ENCODE data around the gene SLC25A33. TPM values are rescaled to one million over a fixed set of nuclear protein-coding genes. Genes with fewer than 3 reads are reported as not detected.

SLC25A33 gene
- total RNA-seq, 2 donors from 2014 or later = 9.6 to 13.6 TPM

GRCh38 chr1:9631613-9632012, 92.3 kb downstream of the SLC25A33 start:
- 84 to 85% methylated on average over 2 to 3 of the region's 3 CpGs for WGBS, 2 experiments (ENCODE audit: insufficient coverage in 1 of 2, insufficient read length in 1 of 2)

GRCh38 chr1:9633493-9633892, 94.2 kb downstream of the SLC25A33 start:
- no peak for DNase-seq
- H3K4me3 ChIP-seq (ENCODE audit: low read length) = no peak overlapping the region
- no peak overlapping the region for H3K27ac ChIP-seq (ENCODE audit: low read depth, low read length)
- H3K9ac ChIP-seq (ENCODE audit: extremely low read depth, low read length, poor library complexity, severe bottlenecking) = no peak overlapping the region
- H3K9me3 ChIP-seq (ENCODE audit: control insufficient read depth, low read length) = no peaks in the 10 kb centered on the region
- H3K4me3 Mint-ChIP-seq = no peak overlapping the region
- no peak overlapping the region for H3K27ac Mint-ChIP-seq
- TF ChIP-seq CTCF (conservative IDR thresholded peaks at IDR 0.05) = no peak
- WGBS, 2 experiments (ENCODE audit: insufficient coverage in 1 of 2, insufficient read length in 1 of 2) = 87 to 91% methylated on average over 5 to 6 of the region's 6 CpGs
- no peaks in the 10 kb centered on the region for H3K4me1 ChIP-seq (ENCODE audit: control insufficient read depth, insufficient read depth, low read length)
- peaks cover 9% of the 10 kb centered on the region for H3K9me3 Mint-ChIP-seq
- H3K27me3 Mint-ChIP-seq (ENCODE audit: insufficient read depth) = peaks cover 2% of the 10 kb centered on the region
- no peaks in the 10 kb centered on the region for H3K36me3 ChIP-seq (ENCODE audit: control insufficient read depth, insufficient read depth, low read length)
- no peaks in the 10 kb centered on the region for H3K36me3 Mint-ChIP-seq (ENCODE audit: low read depth)
- H3K27me3 ChIP-seq (ENCODE audit: control insufficient read depth, insufficient read depth, low read length, poor library complexity, severe bottlenecking) = no peaks in the 10 kb centered on the region
- no peaks in the 10 kb centered on the region for H3K4me1 Mint-ChIP-seq

More at GRCh38 chr1:9631613-9632012, 92.3 kb downstream of the SLC25A33 start:
- no peak overlapping the region for H3K9ac ChIP-seq (ENCODE audit: extremely low read depth, low read length, poor library complexity, severe bottlenecking)
- DNase-seq = no peak
- no peaks in the 10 kb centered on the region for H3K4me1 Mint-ChIP-seq
- no peak for TF ChIP-seq CTCF (conservative IDR thresholded peaks at IDR 0.05)
- H3K4me1 ChIP-seq (ENCODE audit: control insufficient read depth, insufficient read depth, low read length) = no peaks in the 10 kb centered on the region
- peaks cover 3% of the 10 kb centered on the region for H3K9me3 Mint-ChIP-seq
- no peak overlapping the region for H3K4me3 Mint-ChIP-seq
- H3K27ac ChIP-seq (ENCODE audit: low read depth, low read length) = no peak overlapping the region
- no peaks in the 10 kb centered on the region for H3K36me3 ChIP-seq (ENCODE audit: control insufficient read depth, insufficient read depth, low read length)
- H3K9me3 ChIP-seq (ENCODE audit: control insufficient read depth, low read length) = no peaks in the 10 kb centered on the region
- no peaks in the 10 kb centered on the region for H3K27me3 ChIP-seq (ENCODE audit: control insufficient read depth, insufficient read depth, low read length, poor library complexity, severe bottlenecking)
- no peak overlapping the region for H3K27ac Mint-ChIP-seq
- H3K27me3 Mint-ChIP-seq (ENCODE audit: insufficient read depth) = peaks cover 16% of the 10 kb centered on the region
- H3K4me3 ChIP-seq (ENCODE audit: low read length) = no peak overlapping the region
- H3K36me3 Mint-ChIP-seq (ENCODE audit: low read depth) = no peaks in the 10 kb centered on the region

- no peak for DNase-seq
- H3K9me3 Mint-ChIP-seq = peaks cover 9% of the 10 kb centered on the region
- no peaks in the 10 kb centered on the region for H3K4me1 Mint-ChIP-seq
- Histone ChIP-seq H3K27me3 (ENCODE audit: control insufficient read depth, insufficient read depth, low read length, poor library complexity, severe bottlenecking) (no peaks in the 10 kb centered on the region), H3K4me1 (ENCODE audit: control insufficient read depth, insufficient read depth, low read length) (no peaks in the 10 kb centered on the region), H3K9me3 (ENCODE audit: control insufficient read depth, low read length) (no peaks in the 10 kb centered on the region), H3K4me3 (ENCODE audit: low read length) (no peak overlapping the region), H3K36me3 (ENCODE audit: control insufficient read depth, insufficient read depth, low read length) (no peaks in the 10 kb centered on the region), H3K27ac (ENCODE audit: low read depth, low read length) (no peak overlapping the region), H3K9ac (ENCODE audit: extremely low read depth, low read length, poor library complexity, severe bottlenecking) (no peak overlapping the region)
- 85 to 100% methylated on average over 1 to 2 of the region's 2 CpGs for WGBS, 2 experiments (ENCODE audit: insufficient coverage in 1 of 2, insufficient read length in 1 of 2)
- no peak overlapping the region for H3K27ac Mint-ChIP-seq
- TF ChIP-seq CTCF (conservative IDR thresholded peaks at IDR 0.05) = no peak
- H3K36me3 Mint-ChIP-seq (ENCODE audit: low read depth) = no peaks in the 10 kb centered on the region
- no peaks in the 10 kb centered on the region for H3K27me3 Mint-ChIP-seq (ENCODE audit: insufficient read depth)
- no peak overlapping the region for H3K4me3 Mint-ChIP-seq
These were observed 95.3 kb downstream of the SLC25A33 start for GRCh38 chr1:9634582-9634981.

Other genes with a start within 250 kb of the SLC25A33 start
- gene SPSB1, start 246.6 kb upstream of the SLC25A33 start, total RNA-seq = 10 to 100 TPM; 20.4 to 26.9 TPM
- 10 to 100 TPM; 24.1 TPM for gene TMEM201, start 49.4 kb downstream of the SLC25A33 start, total RNA-seq
- 10 to 100 TPM; 13.9 to 14.2 TPM for gene PIK3CD, start 112.3 kb downstream of the SLC25A33 start, total RNA-seq